SW 1271 (cell line): ENCODE data around the gene HMCN2.

Experiments used
- DNase-seq, 2 experiments: peaks; one replicate each; lab custom pipeline; 2025; lab: John Stamatoyannopoulos, UW

HMCN2 gene

GRCh38 chr9:130366888-130367550 is 101.5 kb downstream of the HMCN2 start:
- no peak for DNase-seq

DNA sequence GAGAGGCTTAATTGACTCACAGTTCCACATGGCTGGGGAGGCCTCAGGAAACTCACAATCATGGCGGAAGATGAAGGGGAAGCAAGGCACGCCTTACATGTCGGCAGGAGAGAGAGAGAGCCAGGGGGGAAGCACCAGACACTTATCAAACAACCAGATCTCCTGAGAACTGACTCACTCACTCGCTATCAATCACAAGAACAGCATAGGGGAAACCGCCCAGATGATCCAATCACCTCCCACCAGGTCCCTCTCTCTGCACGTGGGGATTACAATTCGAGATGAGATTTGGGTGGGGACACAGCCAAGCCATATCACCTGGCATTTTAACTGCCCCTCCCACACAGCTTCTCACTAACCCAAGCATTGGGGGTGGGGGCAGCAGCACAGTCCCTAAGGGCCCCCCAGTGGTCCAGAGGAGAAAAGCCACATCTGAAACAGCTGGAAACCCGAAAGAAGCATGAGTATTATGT is 103.1 kb downstream of the HMCN2 start:
- DNase-seq, result peak in 1 of 2 experiments; percentile 22

GRCh38 chr9:130370226-130370625 is 104.7 kb downstream of the HMCN2 start:
- DNase-seq, result no peak

DNA sequence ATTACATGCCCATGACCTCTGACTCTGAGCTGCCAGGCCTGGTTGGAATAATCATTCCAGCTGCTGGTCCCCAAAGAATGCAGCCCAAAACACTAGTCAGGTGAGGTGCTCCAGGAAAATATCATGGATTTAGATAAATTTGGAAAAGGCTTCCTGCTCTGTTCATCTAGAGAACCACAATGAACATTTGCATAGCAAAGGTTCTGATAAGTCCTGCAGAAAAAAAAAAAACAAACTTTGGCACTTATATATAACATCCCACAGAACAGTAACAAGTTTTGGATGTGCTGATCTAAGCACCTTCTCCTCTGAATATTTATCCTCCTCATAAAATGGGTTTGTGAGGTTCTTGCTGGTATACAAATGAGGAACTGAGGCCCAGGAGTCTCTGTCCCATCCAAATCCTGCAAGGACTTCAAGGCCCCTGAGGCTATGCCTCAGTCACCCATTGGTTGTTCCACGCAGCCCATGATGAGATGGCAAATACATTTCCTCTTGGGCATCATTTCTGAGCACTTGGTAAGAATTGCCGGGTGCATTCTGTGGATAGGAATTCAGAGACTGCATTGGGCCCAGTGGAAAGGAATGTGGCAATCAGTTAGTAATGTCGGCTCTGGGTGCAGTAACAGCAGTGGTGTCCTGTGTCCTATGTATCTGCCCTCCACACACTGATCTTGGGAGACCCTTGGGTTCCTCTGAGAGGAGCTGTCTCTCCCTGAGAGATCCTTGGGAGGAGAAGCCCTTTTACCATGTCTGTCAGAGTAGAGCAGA is 105.8 kb downstream of the HMCN2 start:
- DNase-seq, result no peak

DNA sequence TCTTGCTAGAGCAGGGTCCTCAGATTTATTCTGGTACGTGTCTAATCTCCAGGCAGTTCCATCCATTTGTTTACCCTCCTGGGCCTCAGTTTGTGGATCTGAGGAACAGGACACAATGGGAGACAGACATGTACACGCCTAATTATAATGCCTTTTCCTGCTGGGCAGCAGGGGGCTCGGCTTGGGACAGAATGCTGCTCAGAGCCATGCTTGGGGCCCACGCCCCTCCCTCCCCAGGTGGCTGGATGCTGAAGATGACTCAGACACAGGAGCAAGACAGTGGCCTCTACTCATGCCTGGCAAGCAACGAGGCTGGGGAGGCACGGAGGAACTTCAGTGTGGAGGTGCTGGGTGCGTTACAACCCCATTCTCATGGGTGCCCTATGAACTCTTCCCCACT is 106.5 kb downstream of the HMCN2 start:
- no peak for DNase-seq

- no peak for DNase-seq
Measured at GRCh38 chr9:130373679-130374325, 108.2 kb downstream of the HMCN2 start.

DNA sequence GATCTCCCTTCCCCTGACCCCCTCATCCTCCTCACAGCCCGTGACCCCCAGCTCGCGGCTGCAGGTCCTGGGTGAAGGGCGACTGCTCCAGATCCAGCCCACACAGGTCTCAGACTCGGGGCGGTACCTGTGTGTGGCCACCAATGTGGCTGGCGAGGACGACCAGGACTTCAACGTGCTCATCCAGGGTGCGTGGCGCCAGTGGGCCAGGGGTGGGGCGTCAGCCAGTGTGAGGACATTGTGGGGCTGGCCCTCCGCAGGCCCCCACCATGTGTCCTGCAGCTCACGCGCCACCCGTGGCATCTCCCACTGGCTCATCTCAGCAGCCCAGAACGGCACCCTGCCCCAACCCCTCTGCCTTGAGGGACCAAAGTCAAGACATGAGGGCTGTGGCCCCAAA is 112.1 kb downstream of the HMCN2 start:
- no peak for DNase-seq

- no peak for DNase-seq
Measured at GRCh38 chr9:130378875-130379648, 113.5 kb downstream of the HMCN2 start.

DNA sequence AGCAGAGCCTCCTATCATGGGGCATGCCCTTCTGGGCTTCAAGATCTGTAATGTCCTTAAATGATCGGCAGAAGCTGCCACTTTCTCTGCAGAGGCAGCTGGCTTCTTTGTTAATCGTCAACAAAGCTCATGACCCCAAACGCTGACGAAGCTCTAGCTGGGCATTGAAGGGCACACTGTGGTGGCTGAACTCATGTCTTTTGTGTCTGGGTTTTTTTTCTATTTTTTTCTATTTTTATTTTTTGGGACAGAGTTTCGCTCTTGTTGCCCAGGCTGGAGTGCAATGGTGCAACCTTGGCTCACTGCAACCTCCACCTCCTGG is 114.0 kb downstream of the HMCN2 start:
- DNase-seq, result no peak

DNA sequence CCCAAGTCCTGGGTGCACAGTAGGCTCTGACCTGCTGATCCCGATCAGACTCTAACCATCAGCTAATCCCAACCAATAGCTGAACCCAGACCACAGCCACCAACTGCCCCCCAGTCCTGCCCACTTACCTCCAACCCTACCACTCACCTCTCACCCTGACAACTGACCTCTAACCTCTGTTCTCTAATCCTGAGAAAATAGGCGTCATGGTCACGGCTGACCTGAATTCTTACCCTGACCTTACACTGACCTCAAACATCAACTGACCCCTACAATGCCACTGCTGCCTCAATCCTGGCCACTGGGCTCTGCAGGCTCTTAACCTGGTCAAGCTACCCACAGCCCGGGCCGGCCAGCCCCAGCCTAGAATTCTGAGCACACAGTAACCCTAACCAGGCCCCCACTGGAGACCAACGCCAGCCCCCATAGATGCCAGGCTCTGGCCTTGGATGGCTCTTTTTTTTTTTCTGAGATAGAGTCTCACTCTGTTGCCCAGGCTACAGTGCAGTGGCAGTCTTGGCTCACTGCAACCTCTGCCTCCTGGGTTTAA is 115.4 kb downstream of the HMCN2 start:
- no peak for DNase-seq

DNA sequence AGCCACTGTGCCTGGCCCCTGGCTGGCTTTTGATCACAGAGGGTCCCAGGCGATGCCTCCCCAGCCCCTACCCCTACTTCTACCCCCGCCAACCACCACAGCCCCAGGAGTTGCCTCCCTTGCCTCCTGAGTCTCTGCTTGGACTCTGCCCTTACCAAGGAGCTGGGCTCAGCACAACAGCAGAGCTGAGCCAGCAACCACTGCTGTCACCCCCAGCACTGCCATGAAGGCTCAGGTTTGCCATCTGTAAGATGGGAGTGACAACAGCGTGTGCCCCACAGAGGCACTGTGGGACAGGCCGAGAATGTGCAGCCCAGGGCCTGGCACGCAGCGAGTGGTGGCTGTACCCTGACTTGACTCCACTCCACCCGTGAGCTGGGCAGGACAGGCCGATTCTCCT is 116.1 kb downstream of the HMCN2 start:
- DNase-seq, result no peak

DNA sequence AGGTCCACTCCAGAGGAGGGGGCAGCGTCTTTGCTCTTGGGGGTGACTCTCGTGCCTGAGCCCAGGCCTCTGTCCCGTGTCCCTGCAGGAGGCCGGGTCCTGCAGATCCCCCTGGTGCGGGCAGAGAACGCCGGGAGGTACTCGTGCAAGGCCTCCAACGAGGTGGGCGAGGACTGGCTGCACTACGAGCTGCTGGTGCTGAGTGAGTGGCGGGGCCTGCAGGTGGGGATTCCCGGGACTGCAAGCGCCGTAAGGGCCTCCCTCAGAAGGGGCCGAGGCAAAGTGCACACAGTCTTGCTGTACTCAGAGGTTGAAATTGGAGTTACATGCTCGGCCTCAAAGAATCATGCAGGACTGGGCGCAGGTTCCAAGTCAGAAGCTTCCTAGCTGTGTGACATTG is 116.5 kb downstream of the HMCN2 start:
- no peak for DNase-seq

DNA sequence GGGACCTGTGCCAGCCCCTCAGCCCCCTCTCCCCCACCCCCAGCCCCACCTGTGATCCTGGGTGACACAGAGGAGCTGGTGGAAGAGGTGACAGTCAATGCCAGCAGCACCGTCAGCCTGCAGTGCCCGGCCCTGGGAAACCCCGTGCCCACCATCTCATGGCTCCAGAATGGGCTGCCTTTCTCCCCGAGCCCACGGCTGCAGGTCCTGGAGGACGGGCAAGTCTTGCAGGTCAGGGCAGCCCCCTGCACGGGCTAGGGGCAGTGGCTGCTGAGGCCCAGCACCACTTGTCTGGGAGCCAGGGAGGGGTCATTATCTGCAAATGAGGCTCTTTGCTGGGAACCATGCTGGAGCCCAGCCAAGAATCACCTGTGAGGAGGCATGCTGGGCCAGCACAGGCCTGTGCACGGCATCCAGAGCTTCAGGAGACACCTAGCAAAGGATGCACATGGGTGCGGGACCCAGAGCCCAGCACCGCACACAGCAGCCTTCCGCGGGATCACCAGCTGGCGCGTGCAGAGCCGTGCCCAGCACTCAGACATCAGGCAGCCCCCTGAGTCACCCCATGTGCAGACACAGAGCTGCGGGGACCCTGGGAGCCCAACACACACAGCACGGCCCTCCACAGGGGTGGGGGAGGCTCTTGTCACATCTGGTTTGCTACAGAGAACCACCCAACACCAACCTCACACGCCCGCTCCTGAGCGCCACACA is 117.2 kb downstream of the HMCN2 start:
- DNase-seq, result no peak

GRCh38 chr9:130383350-130383715 is 117.8 kb downstream of the HMCN2 start:
- no peak for DNase-seq

GRCh38 chr9:130383979-130384676 is 118.6 kb downstream of the HMCN2 start:
- DNase-seq, result no peak

DNA sequence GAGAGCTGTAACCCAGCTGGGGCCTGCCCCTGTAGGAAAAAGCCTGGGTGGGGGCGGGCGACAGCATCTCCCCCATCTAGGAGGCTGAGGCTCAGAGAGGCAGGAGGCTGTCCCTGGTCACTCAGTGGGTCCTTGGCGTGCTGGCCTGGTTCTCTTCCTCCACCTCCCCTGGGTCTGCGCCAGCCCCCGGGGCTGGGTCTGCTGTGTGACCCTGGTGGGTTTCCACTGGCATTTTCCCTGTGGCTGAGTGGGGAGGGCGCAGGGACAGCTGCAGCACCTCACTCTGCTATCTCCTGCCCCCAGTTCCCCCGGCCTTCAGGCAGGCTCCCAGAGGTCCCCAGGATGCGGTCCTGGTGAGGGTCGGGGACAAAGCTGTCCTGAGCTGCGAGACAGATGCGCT is 119.7 kb downstream of the HMCN2 start:
- no peak for DNase-seq

DNA sequence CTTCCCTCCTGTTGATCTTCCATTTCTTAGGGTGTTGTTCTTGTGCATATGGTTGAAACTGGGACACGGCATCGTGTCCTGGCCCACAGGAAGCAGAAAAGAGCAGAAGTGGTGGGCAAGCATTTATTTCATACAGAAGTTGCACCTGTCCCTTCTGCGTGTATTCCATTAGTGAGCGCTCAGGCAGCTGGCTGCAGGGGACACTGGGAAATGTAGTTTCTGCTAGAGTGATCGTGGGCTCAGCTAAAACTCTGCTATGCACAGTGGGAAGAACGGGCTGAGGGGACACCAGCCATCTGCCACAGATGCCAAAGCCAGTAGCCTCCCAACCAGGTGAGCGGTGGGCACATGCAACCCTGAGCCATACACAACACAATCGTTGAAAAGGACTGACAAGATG is 121.8 kb downstream of the HMCN2 start:
- no peak for DNase-seq

GRCh38 chr9:130387905-130388304 is 122.3 kb downstream of the HMCN2 start:
- DNase-seq, result no peak

DNA sequence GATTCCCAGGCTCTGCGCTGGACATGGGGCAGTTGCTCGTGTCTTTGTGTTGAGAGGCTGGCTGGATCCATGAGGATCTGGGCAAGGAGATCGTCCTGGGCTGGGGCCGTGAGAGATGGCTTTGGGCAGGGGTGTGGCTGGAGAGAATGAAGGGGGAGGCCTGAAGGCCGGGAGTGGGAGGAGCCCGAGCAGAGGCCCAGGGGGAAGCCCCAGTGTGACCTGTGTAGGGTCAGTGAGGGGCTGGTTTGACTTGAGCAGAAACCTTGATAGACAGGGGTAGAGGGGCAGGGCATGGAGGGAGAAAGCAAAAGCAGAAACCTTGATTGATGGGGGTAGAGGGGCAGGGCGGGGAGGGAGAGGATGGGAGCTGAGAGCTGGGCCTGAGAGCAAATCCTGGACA is 124.8 kb downstream of the HMCN2 start:
- DNase-seq, result no peak

GRCh38 chr9:130390986-130391385 is 125.4 kb downstream of the HMCN2 start:
- no peak for DNase-seq

DNA sequence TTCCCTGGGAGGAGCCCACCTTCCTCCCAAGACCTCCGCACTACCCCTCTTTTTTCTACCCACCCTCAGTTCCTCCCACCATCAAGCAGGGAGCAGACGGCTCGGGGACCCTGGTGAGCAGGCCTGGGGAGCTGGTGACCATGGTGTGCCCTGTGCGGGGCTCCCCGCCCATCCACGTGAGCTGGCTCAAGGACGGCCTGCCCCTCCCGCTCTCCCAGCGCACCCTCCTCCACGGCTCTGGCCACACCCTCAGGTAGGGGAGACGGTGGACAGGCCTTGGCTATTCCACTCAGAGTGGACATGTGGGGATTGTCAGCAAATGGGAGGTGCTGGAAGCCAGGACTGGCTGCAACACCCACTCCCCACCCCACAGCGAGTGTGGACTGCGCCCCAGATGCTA is 126.3 kb downstream of the HMCN2 start:
- DNase-seq, result no peak
